ENCODE results near the gene MCTP1. TPM values are rescaled to one million over a fixed set of nuclear protein-coding genes. Genes with fewer than 3 reads are reported as not detected.

MCTP1 gene
- total and polyA plus RNA-seq, 10 of the 15 experiments (the other 5 are each of a cell fraction or from before 2014, with no cell fraction given): 12.6 to 45.9 (median 18.8) TPM

- ChIA-PET POLR2A (no interaction called here), SMC1A (ENCODE audit: uncharacterized antibody, unreplicated experiment) (interaction anchor here (1.0 kb wide), 1 partner anchor 10 kb away, joined by 4 read pairs; no protein-coding TSS in a partner anchor), CTCF (interaction anchor here (2.2 kb wide), 1 partner anchor 12 kb away, joined by 6 read pairs; no protein-coding TSS in a partner anchor), RAD21 (ENCODE audit: unreplicated experiment) (no interaction called here)
- BruUV-seq (replicated peaks): no TSS peak
- Histone ChIP-seq H3K4me3 (no peak overlapping the region), H3K9ac (ENCODE audit: control insufficient read depth, insufficient read depth, low read length) (no peak overlapping the region), H3K27me3 (replicated peaks in 1 of 2; ENCODE audit: control insufficient read depth in 2 of 2, insufficient read depth in 2 of 2, low read length in 1 of 2) (no peaks in the 10 kb centered on the region), H3K4me1 (ENCODE audit: control insufficient read depth, insufficient read depth, low read length) (no peaks in the 10 kb centered on the region), H2AFZ (ENCODE audit: control insufficient read depth, low read depth, low read length) (no peak overlapping the region), H4K20me1 (ENCODE audit: control insufficient read depth, insufficient read depth) (no peaks in the 10 kb centered on the region), H3K79me2 (ENCODE audit: control insufficient read depth, insufficient read depth, low read length) (no peaks in the 10 kb centered on the region), H3K9me3 (replicated peaks; ENCODE audit: control insufficient read depth, insufficient read depth, low read length) (no peaks in the 10 kb centered on the region), H3K36me3 (ENCODE audit: control insufficient read depth in 2 of 2, insufficient read depth in 2 of 2, low read length in 1 of 2) (no peaks in the 10 kb centered on the region), H3K27ac (ENCODE audit: control insufficient read depth, insufficient read depth) (no peak overlapping the region), H3K4me2 (ENCODE audit: control insufficient read depth, insufficient read depth) (no peak overlapping the region)
- FAIRE-seq (no peak), DNase-seq (ENCODE audit: low read depth, low spot score) (no peak), ATAC-seq (no peak)
- WGBS (ENCODE audit: insufficient coverage, insufficient replicate concordance, low lambda C conversion rate, missing lambda C conversion rate): 0% methylated on average over 1 of the region's 1 CpG
- in situ Hi-C loops (cut with MboI): no loop called here
- intact Hi-C loops (cut with micrococcal nuclease; ENCODE audit: unreplicated experiment): no loop called here
- TF ChIP-seq CHD2 (IDR thresholded peaks at IDR 0.05; ENCODE audit: borderline replicate concordance, low read depth, low read length): no peak
- no peak for TF ChIP-seq SIN3A (IDR thresholded peaks at IDR 0.05; ENCODE audit: low read depth, low read length)
- TF ChIP-seq ZNF384 (IDR thresholded peaks at IDR 0.05; ENCODE audit: borderline replicate concordance, low read depth, low read length): no peak
- no peak for TF ChIP-seq MAX (IDR thresholded peaks at IDR 0.05; ENCODE audit: low read depth, low read length)
- no peak for TF ChIP-seq NFYA (IDR thresholded peaks at IDR 0.05; ENCODE audit: borderline replicate concordance, low read depth, low read length)
- no peak for TF ChIP-seq ZZZ3 (IDR thresholded peaks at IDR 0.05; ENCODE audit: control insufficient read depth, insufficient read length, low read depth)
- TF ChIP-seq REST (IDR thresholded peaks at IDR 0.05; ENCODE audit: low read depth, low read length): no peak
Measured at GRCh38 chr5:95298651-95299050, 13.8 kb upstream of the MCTP1 start.

Data from GM12878 (cell line).